Stimulated activated CD8-positive, alpha-beta memory T cell treated with anti-CD3 and anti-CD28 coated beads, Interleukin-15, amount 100 ng/mL, for 4 hours (primary cell): Measurements from ENCODE around the gene GALC.
"Not testable (repeated sequence)": the region's sequence is repeated elsewhere in the genome, so short reads cannot be mapped to it uniquely, and the experiment has no call there.

ENCODE experiments used
- DNase-seq, 2 donors: peaks; one replicate each; pipeline ENCODE4 v3.0.0-alpha.2; 2020; ENCODE audit warnings: low read depth in 2 of 2

The GALC gene

GRCh38 chr14:87992718-87993628 lies at the start of gene GALC:
TSS of gene GALC (minus strand) at chr14:87993182. CDS start at chr14:87993164, 18 bp downstream.
- DNase-seq, result peak; percentile 88 to 90

- no peak for DNase-seq
Observed at GRCh38 chr14:88040146-88040545, 47.2 kb upstream of the GALC start.

GRCh38 chr14:88039197-88039596 lies 46.2 kb upstream of the GALC start:
- DNase-seq, result no peak

- no peak for DNase-seq
Observed at GRCh38 chr14:88037325-88037724, 44.3 kb upstream of the GALC start.

GRCh38 chr14:88036422-88036821 lies 43.4 kb upstream of the GALC start:
- DNase-seq, result no peak

- DNase-seq, result no peak
Observed at GRCh38 chr14:88034076-88034475, 41.1 kb upstream of the GALC start.

- no peak for DNase-seq
Observed at GRCh38 chr14:88032373-88032772, 39.4 kb upstream of the GALC start.

- DNase-seq, result no peak
Observed at GRCh38 chr14:88030892-88031291, 37.9 kb upstream of the GALC start.

GRCh38 chr14:88030079-88030478 lies 37.1 kb upstream of the GALC start:
- no peak for DNase-seq

GRCh38 chr14:88029500-88029899 lies 36.5 kb upstream of the GALC start:
- DNase-seq, result no peak

- no peak for DNase-seq
Observed at GRCh38 chr14:88026890-88027289, 33.9 kb upstream of the GALC start.

- no peak for DNase-seq
Observed at GRCh38 chr14:88025313-88025712, 32.3 kb upstream of the GALC start.

GRCh38 chr14:88024252-88025086 lies 31.5 kb upstream of the GALC start:
- DNase-seq, result not testable (repeated sequence)

GRCh38 chr14:88023658-88024187 lies 30.7 kb upstream of the GALC start:
- no peak for DNase-seq

- DNase-seq, result no peak
Observed at GRCh38 chr14:88017535-88017934, 24.6 kb upstream of the GALC start.

- DNase-seq, result no peak
Observed at GRCh38 chr14:88016768-88017167, 23.8 kb upstream of the GALC start.

GRCh38 chr14:88013750-88014349 lies 20.9 kb upstream of the GALC start:
- no peak for DNase-seq

GRCh38 chr14:88012495-88012894 lies 19.5 kb upstream of the GALC start:
- no peak for DNase-seq

- DNase-seq, result no peak
Observed at GRCh38 chr14:88010331-88010730, 17.3 kb upstream of the GALC start.

- no peak for DNase-seq
Observed at GRCh38 chr14:88009486-88009885, 16.5 kb upstream of the GALC start.

- no peak for DNase-seq
Observed at GRCh38 chr14:88008039-88008742, 15.2 kb upstream of the GALC start.
